ENCODE results near the gene DUSP22. TPM values are rescaled to one million over a fixed set of nuclear protein-coding genes. Genes with fewer than 3 reads are reported as not detected.

Gene DUSP22
- total RNA-seq, 8 experiments from 2014 or later = 17.1 to 46.5 (median 18.5) TPM

DNA sequence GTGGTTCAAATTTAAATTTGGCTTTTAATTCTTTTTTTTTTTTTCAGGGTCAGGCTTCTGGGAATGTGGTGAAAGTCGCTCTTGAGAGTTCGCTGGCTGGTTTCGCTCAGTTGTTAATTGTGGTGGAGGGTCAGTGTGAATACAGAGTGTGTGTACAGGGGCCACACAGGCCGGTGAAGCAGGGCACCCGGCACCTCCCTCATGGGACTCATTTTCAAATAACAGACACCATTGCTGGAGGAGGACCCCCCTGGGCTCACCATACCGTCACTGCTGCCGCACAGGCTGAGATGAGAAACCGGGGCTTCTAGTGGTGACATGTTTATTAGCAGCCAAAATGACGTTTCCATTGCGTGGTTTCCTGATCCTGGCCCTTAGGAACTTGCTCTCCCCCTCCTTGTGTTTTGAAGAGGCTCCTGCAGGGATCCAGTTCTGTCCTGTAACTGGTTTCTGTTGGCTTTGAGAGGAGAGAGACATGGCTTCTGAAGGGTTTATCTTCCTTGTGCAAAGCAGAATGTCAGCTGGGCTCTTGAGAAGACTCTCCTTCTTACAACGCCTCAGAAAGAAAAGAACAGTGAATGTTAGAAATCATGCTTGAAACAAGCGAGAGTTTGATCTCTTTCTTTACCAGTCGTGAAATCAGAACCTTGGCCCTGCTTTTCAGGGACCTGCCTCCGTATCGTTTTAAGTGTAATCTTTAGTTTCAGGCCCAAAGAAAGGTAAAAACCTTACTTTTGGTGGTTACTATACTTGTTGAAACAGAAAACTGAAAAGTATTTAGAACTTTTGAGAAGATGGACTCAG, 37.8 kb downstream of the DUSP22 start:
- H3K27ac ChIP-seq = no peak overlapping the region
- in situ Hi-C loops (cut with MboI; ENCODE audit: low pct_unique_long_range_greater_than_20kb in 2 of 9, low sequenced_read_pairs in 9 of 9, unreplicated experiment in 9 of 9) = no loop called here
- H3K4me1 ChIP-seq (replicated peaks in 1 of 2) = no peaks in the 10 kb centered on the region
- no peak overlapping the region for H3K4me3 ChIP-seq
- peak in 2 of 8 experiments; percentile 12 to 13 for ATAC-seq (replicated peaks in 6 of 8)
- 42 to 85% (median 62%) methylated on average over 7 to 15 of the region's 15 CpGs for WGBS, 10 experiments

DNA sequence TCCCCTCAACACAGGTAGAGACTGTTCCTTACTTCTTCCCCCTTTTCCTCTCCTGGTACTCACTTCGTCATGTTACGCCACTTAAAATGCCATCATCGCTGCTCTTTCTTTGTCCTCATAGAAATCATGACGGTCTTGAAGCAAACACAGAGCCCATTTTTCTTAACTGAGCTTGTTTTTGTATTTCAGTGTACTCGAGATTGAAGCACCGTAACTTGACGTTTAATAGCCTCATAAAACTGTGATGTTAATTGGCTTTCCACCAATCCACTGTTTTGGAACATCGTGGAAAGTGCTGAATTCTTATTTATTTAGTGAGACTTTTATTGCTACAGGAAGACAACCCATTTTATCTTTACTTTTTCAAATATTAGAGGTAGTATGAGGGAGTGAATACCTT, 38.7 kb downstream of the DUSP22 start:
- ATAC-seq (replicated peaks in 6 of 8) = no peak
- Histone ChIP-seq H3K27ac (no peak overlapping the region), H3K4me3 (no peak overlapping the region), H3K4me1 (replicated peaks in 1 of 2) (no peaks in the 10 kb centered on the region)
- 33 to 69% (median 50%) methylated on average over 8 of the region's 8 CpGs for WGBS, 10 experiments
- in situ Hi-C loops (cut with MboI; ENCODE audit: low pct_unique_long_range_greater_than_20kb in 2 of 9, low sequenced_read_pairs in 9 of 9, unreplicated experiment in 9 of 9) = no loop called here

DNA sequence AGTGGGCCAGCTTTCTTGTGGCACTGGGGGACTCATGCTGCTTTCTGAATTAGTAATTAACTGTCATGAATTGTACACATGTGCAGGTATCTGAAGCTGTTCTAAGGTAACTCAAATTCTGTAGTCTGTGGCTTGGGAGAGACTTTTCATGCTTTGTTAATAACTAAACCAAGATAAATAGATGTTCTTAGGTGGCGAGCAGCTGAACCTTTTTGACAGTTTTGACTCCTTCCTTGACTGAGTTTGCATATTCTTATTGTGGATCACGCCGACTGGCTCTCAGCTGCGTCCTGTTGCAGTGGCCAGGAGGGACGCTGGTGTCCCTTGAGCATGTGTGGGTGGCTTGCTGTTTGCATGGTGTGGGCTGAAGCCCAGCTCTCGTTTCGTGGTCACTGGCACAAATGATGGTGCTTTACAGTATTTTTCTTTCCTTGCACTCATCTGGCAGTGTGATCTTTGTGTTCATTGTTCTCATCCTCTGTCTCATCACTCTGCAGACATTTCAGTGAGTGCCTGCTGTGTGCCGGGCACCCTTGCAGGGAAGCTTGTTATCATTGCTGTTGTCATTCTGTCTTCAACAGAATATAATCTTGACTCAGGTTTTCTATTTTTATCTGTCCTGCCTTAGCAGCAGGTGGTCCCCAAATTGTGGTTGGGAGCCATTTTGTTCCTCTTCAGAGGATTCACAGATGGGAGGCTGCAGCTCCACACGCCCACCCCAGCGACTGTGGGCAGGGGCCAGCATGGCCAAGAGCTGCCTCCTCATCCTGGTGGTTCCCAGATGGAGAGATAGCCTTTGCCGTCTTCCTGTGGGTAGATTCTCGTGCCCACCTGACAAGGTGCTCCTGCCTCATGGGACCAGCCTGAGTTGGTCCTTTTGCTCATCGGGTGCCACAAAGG, 39.6 kb downstream of the DUSP22 start:
- ATAC-seq (replicated peaks in 6 of 8) = no peak
- Histone ChIP-seq H3K4me3 (no peak overlapping the region), H3K27ac (no peak overlapping the region), H3K4me1 (replicated peaks in 1 of 2) (no peaks in the 10 kb centered on the region)
- 35 to 76% (median 51%) methylated on average over 3 to 13 of the region's 13 CpGs for WGBS, 10 experiments
- in situ Hi-C loops (cut with MboI; ENCODE audit: low pct_unique_long_range_greater_than_20kb in 2 of 9, low sequenced_read_pairs in 9 of 9, unreplicated experiment in 9 of 9) = no loop called here

DNA sequence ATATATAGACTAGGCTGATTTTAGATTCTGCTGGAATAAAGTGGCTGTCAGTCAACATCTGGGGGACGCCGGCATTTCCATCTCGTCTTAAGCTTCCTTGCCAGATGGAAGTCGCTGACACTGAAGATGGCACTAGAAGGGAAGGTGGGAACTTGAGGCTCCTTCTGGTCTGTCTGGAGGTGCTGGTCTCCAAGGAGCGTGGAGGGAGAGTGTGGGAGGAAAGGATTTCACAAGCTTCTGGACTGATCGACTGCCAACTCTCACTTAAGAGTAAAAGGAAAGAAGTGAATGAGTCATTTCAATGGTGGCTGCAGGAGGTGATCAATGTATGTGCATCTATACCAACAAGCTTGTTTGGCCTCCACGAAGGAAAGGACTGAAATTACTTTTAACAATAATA, 40.4 kb downstream of the DUSP22 start:
- Histone ChIP-seq H3K4me1 (replicated peaks in 1 of 2) (no peaks in the 10 kb centered on the region), H3K27ac (no peak overlapping the region), H3K4me3 (no peak overlapping the region)
- in situ Hi-C loops (cut with MboI; ENCODE audit: low pct_unique_long_range_greater_than_20kb in 2 of 9, low sequenced_read_pairs in 9 of 9, unreplicated experiment in 9 of 9) = no loop called here
- 36 to 78% (median 63%) methylated on average over 4 to 7 of the region's 7 CpGs for whole genome bisulfite sequencing, 10 experiments
- ATAC-seq (replicated peaks in 6 of 8) = no peak

DNA sequence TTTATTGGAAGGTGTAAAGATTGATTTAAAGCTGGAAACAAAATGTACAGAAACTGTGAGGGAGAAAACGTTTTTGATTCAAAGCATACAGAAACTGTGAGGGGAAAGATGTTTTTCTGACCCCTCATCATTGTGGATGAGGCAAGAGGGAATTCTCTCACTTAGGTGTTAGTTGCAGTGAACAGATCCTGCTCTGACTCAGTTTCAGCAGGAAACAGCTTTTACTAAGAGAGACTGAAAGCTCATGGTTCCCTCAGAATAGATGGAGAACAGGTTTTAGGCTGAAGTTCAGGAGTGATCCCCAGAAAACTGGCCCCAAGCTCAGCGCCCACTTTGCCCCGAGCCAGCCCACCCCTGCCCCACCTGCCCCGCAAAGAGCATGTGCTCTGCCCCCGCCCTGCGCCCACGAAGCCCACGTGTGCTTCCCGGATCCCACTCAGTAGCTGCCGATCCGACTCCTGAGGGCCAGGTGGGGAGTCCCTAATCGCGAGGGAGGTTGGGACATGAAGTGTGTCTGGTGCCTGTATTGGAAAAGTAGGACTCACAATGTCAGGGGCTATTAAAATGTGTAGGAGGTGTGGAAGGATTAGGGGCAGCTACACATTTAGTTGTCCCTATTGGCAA, 41.2 kb downstream of the DUSP22 start:
- Histone ChIP-seq H3K27ac (no peak overlapping the region), H3K4me3 (no peak overlapping the region), H3K4me1 (replicated peaks in 1 of 2) (no peaks in the 10 kb centered on the region)
- no peak for ATAC-seq (replicated peaks in 6 of 8)
- 0 to 100% (median 52%) methylated on average over 1 to 13 of the region's 13 CpGs for WGBS, 10 experiments
- in situ Hi-C loops (cut with MboI; ENCODE audit: low pct_unique_long_range_greater_than_20kb in 2 of 9, low sequenced_read_pairs in 9 of 9, unreplicated experiment in 9 of 9) = no loop called here

DNA sequence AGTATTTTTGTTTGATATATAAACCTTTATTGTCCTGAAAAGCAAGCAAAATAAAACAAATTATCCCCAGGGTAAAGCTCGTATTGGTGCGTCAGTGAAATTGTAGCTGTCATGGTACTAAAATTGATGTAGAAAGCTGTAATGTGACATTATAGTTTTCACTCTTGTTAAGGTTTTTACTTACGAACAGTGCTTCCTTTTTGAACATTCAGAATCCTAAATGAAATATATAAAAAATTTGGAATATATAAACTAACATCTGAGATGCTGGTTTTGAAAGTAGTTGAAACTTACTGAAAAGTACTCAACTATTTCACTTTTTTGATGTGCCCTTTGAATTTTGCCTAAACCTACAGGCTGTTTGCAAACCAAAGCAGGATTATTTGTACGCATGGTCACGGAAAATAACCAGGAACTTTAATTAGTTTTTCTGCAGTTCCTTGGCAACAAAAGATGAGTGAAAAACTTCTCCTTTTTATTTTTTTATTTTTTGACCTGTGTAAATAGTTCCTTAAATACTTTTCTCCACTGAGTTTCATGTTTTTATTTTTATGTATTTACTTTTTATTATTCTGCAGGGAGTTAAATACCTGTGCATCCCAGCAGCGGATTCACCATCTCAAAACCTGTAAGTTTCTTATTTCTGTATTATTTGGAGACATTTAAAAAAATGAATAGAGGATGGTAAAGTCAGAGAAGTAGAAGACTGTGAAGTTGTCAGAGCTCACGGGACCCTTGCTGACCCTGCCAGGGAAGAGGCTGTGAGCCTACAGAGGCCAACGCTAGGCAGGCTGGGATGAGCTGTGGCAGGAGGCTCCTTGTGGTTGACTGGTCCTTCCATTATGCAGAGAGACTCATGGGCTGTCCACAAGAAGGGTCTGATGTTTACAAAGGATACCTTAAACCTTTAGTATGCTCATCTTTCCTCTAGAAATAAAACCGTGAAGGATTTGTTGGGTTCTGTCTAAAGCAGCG, 42.5 kb downstream of the DUSP22 start:
- no peak overlapping the region for H3K4me3 ChIP-seq
- in situ Hi-C loops (cut with MboI; ENCODE audit: low pct_unique_long_range_greater_than_20kb in 2 of 9, low sequenced_read_pairs in 9 of 9, unreplicated experiment in 9 of 9) = no loop called here
- WGBS, 10 experiments = 56 to 88% (median 73%) methylated on average over 9 to 10 of the region's 10 CpGs

DNA sequence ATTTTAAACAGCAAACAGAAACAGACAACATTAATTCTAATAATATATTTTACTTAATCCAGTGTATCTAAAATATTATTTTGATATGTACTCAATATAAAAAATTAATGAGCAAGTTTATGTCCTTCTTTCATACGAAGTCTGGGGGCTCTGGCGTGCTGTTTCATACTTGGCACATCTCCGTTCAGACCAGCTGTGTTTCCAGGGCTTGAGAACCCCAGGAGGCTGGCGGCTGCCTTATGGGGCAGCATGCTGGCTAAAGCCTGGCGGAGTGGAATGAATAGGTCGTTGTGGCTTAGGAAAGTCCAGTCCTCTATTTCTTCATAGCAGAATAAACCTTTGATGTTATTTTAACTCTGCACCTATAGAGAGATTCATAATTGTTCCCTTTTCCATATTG, 43.3 kb downstream of the DUSP22 start:
- Histone ChIP-seq H3K27ac (no peak overlapping the region), H3K4me3 (no peak overlapping the region), H3K4me1 (replicated peaks in 1 of 2) (no peaks in the 10 kb centered on the region)
- 39 to 86% (median 61%) methylated on average over 5 to 6 of the region's 6 CpGs for WGBS, 10 experiments
- in situ Hi-C loops (cut with MboI; ENCODE audit: low pct_unique_long_range_greater_than_20kb in 2 of 9, low sequenced_read_pairs in 9 of 9, unreplicated experiment in 9 of 9) = no loop called here
- ATAC-seq (replicated peaks in 6 of 8) = no peak

More for the DNA sequence above, 42.5 kb downstream of the DUSP22 start:
- no peak overlapping the region for H3K27ac ChIP-seq
- ATAC-seq (replicated peaks in 6 of 8) = no peak
- no peaks in the 10 kb centered on the region for H3K4me1 ChIP-seq (replicated peaks in 1 of 2)

DNA sequence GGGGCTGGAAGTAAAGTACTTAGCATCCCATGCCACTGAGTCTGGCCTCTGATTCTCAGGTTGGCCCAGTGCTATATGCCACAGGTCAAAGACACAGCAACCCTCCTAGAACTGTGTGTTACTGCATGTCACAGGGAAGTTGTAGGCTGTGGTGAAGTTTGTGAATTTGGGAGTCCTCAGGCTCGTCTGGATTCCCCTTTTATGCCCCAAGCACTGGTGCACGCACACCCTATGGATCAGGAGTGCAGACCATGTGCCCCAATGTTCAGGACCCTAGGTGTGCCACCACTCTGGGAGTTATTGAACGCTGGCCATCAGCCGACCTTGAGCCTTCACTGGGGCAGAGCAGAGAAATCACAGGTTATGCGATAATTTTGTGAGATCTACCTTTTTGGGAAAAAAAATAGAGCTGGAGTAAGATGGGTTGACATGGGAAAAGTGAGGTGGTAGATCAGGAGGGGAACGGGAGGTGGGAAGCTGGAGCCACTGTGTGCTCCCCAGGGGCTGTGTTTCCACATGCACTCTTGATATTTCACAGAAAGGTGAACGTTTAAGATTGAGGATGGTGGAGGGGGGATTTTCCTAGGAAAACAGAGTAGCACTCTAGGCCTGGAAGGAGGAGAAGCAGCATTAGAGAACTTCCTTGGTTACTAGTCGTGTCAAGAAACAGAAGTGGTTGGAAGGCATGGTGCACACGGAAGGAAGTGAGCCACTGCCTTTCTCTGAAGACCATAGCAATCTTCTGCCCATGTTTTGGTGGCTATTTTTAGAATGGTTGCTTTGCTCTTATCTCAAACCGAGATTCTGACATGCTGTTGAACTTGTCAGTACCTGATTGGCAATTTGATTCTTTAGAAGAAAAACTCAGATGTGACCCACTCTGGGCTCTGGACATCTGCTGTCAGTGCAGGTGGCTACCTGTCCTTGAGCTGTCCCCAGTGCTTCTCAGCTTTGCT, 44.1 kb downstream of the DUSP22 start:
- 33 to 70% (median 49%) methylated on average over 5 to 10 of the region's 10 CpGs for WGBS, 10 experiments
- in situ Hi-C loops (cut with MboI; ENCODE audit: low pct_unique_long_range_greater_than_20kb in 2 of 9, low sequenced_read_pairs in 9 of 9, unreplicated experiment in 9 of 9) = no loop called here
- no peaks in the 10 kb centered on the region for H3K4me1 ChIP-seq (replicated peaks in 1 of 2)
- H3K4me3 ChIP-seq = no peak overlapping the region
- ATAC-seq (replicated peaks in 6 of 8) = no peak
- no peak overlapping the region for H3K27ac ChIP-seq

DNA sequence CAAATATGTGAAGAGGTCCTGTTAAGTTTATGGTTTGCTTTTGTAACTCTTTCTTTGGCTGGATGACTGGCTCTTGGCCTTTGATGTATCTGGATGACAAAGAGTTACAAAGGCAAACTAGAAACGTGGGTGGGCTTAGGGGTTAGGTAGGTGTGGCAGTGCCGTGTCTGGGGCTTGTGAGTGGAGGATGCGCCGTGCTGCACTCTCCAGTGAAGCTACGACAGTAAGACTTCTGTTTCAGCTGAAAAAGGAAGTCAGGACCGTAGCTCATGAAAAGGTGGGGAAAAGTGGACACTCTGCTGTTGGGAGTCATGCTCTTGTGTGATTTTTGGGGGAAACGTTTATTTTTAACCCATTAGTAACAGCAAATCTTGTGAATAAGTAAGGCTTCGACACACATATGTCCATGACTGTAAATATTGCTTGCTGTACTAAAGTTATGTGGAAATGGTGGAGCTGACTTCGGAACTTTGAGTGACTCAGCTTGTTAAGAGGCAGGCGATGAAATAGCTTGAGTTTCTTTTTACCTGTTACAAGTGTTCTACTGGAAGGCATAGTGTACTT, 45.6 kb downstream of the DUSP22 start:
- in situ Hi-C loops (cut with MboI; ENCODE audit: low pct_unique_long_range_greater_than_20kb in 2 of 9, low sequenced_read_pairs in 9 of 9, unreplicated experiment in 9 of 9) = no loop called here
- H3K4me3 ChIP-seq = no peak overlapping the region
- no peaks in the 10 kb centered on the region for H3K4me1 ChIP-seq (replicated peaks in 1 of 2)
- WGBS, 10 experiments = 27 to 56% (median 36%) methylated on average over 8 to 10 of the region's 10 CpGs
- ATAC-seq (replicated peaks in 6 of 8) = no peak
- H3K27ac ChIP-seq = no peak overlapping the region

DNA sequence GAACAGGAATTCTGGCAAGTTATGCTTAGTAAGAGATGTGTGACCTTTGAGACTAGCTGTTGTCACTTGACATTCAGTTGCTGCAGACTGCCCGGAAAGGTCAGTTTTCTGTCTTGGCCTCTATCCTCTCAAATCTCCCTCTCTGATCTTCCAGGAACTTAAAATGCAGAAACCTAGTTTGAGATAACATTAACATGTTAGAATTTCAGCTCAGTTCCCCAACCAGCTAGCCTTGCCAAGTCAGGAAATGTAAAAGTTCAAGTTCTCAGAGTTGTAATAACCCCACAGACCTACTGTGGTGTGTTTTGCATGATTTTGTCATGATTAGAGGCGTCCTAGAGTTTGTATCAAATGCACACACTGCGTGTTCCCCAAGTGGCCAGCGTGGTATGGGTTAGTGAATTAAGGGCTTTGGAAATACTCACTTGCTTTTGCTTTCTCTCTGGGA, 46.6 kb downstream of the DUSP22 start:
- in situ Hi-C loops (cut with MboI; ENCODE audit: low pct_unique_long_range_greater_than_20kb in 2 of 9, low sequenced_read_pairs in 9 of 9, unreplicated experiment in 9 of 9) = no loop called here
- no peak for ATAC-seq (replicated peaks in 6 of 8)
- WGBS, 10 experiments = 35 to 78% (median 52%) methylated on average over 2 to 4 of the region's 4 CpGs
- H3K27ac ChIP-seq = no peak overlapping the region
- H3K4me3 ChIP-seq = no peak overlapping the region
- H3K4me1 ChIP-seq (replicated peaks in 1 of 2) = no peaks in the 10 kb centered on the region

DNA sequence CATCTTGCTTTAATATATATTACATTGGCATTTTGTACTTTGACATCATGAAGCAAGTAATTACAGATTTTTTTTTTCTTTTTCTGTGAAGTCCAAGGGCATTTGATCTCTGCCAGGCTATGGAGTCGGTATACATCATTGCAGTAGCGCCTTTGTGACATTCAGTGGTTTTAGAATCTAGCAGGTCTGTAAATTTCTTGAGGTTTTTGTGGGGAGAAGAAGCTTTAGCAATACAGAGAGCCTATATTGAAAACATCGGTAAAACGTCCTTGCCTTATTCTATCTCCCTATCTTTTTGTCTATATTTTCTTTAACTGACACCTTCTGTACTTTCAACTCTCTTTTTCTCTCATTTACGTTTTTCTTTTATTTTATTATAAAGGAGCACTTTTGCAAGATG, 47.2 kb downstream of the DUSP22 start:
- no peak overlapping the region for H3K27ac ChIP-seq
- WGBS, 10 experiments = 29 to 71% (median 53%) methylated on average over 5 of the region's 5 CpGs
- no peak for ATAC-seq (replicated peaks in 6 of 8)
- H3K4me1 ChIP-seq (replicated peaks in 1 of 2) = no peaks in the 10 kb centered on the region
- in situ Hi-C loops (cut with MboI; ENCODE audit: low pct_unique_long_range_greater_than_20kb in 2 of 9, low sequenced_read_pairs in 9 of 9, unreplicated experiment in 9 of 9) = no loop called here
- H3K4me3 ChIP-seq = no peak overlapping the region

Measured in motor neuron (in vitro differentiated cells).